ENCODE data around the gene LCLAT1. TPM values are rescaled to one million over a fixed set of nuclear protein-coding genes. Genes with fewer than 3 reads are reported as not detected.
A peak's percentile ranks its signal among the peaks of the same experiment; 100 is the strongest.

LCLAT1 gene
- polyA plus RNA-seq, 1 experiment = 25.2 TPM

- H3K4me3 ChIP-seq (ENCODE audit: low read depth, low read length) = no peak overlapping the region
- peak overlapping the region; percentile 75 for H3K27ac ChIP-seq (ENCODE audit: low read depth, low read length)
- no peak for TF ChIP-seq CTCF (IDR thresholded peaks at IDR 0.05; ENCODE audit: low read depth, low read length)
- H3K27me3 ChIP-seq (ENCODE audit: control insufficient read depth, insufficient read depth, low read length) = no peaks in the 10 kb centered on the region
- POLR2A ChIA-PET = interaction anchor here (1.0 to 2.2 kb wide), 4 partner anchors 9 to 110 kb away, joined by 3 to 11 read pairs (median 4); no protein-coding TSS in a partner anchor
- H3K9me3 ChIP-seq (ENCODE audit: control insufficient read depth, insufficient read depth, low read length) = no peaks in the 10 kb centered on the region
- CTCF ChIA-PET = interaction anchor here (1.4 to 1.7 kb wide), 3 partner anchors 238 to 308 kb away, joined by 3 to 9 read pairs (median 5); no protein-coding TSS in a partner anchor
- no peak for DNase-seq (ENCODE audit: low read depth, low spot score)
These were observed 43.3 kb upstream of the LCLAT1 start for GRCh38 chr2:30403592-30404312.

DNA sequence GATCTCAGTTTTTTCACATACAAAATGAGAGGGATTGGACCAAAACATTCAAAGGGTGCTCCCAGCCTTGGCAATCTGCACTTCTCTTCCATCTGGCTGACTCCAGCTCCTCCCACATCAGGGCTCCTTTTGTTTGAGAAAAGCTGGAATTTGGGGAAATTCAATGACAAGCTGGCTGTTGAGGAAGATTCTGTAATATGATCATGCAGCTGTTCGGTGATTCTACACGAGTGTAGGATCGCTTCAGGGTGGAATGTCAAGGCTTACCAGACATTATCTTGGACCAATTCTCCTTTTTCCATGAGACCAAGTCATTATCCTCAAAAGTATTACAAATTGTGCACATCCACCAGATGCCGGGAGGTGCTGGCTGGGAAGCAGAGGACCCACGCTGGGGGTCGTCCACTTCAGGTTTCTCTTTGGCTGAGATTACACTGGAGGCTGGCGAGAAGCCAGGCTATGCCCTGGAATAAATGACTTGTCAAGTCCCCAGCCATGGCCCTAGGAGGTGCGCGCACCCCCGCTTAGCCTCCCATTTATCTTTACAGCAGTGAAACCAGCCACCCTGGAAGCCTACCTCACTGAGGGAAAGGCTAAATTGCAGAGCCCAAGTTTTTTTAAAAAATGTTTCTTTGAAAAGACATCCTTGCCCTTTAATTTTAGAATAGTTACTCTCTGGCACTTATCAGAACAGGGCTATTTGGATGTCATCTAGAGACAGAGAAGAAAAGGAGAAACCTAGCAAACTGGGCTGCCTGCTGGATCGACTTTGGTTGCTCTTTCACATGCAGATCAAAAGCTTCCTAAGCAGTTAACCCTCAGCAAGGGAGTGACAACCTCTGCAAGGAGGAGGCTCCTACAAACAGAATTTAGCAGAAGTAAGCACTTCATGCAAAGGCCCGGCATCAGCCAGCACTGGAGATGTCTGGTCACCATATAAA is 42.5 kb upstream of the LCLAT1 start:
- Histone ChIP-seq H3K9me3 (ENCODE audit: control insufficient read depth, insufficient read depth, low read length) (no peaks in the 10 kb centered on the region), H3K4me3 (ENCODE audit: low read depth, low read length) (no peak overlapping the region), H3K27me3 (ENCODE audit: control insufficient read depth, insufficient read depth, low read length) (no peaks in the 10 kb centered on the region), H3K27ac (ENCODE audit: low read depth, low read length) (peak overlapping the region; percentile 77)
- ChIA-PET POLR2A (interaction anchor here (1.0 to 2.2 kb wide), 4 partner anchors 8 to 111 kb away, joined by 3 to 11 read pairs (median 4); no protein-coding TSS in a partner anchor), CTCF (interaction anchor here (1.1 to 1.6 kb wide), 2 partner anchors 36 to 307 kb away, joined by 3 to 5 read pairs; no protein-coding TSS in a partner anchor)
- no peak for TF ChIP-seq CTCF (IDR thresholded peaks at IDR 0.05; ENCODE audit: low read depth, low read length)
- no peak for DNase-seq (ENCODE audit: low read depth, low spot score)

GRCh38 chr2:30405260-30405605 is 41.8 kb upstream of the LCLAT1 start:
- no peak for TF ChIP-seq CTCF (IDR thresholded peaks at IDR 0.05; ENCODE audit: low read depth, low read length)
- H3K4me3 ChIP-seq (ENCODE audit: low read depth, low read length) = no peak overlapping the region
- DNase-seq (ENCODE audit: low read depth, low spot score) = no peak
- H3K27me3 ChIP-seq (ENCODE audit: control insufficient read depth, insufficient read depth, low read length) = no peaks in the 10 kb centered on the region
- H3K27ac ChIP-seq (ENCODE audit: low read depth, low read length) = peak overlapping the region; percentile 12
- ChIA-PET CTCF (interaction anchor here (1.1 to 1.6 kb wide), 2 partner anchors 36 to 306 kb away, joined by 3 to 5 read pairs; no protein-coding TSS in a partner anchor), POLR2A (interaction anchor here (2.2 kb wide), 1 partner anchor 104 kb away, joined by 11 read pairs; no protein-coding TSS in a partner anchor)
- H3K9me3 ChIP-seq (ENCODE audit: control insufficient read depth, insufficient read depth, low read length) = no peaks in the 10 kb centered on the region

GRCh38 chr2:30406853-30407252 is 40.2 kb upstream of the LCLAT1 start:
- Histone ChIP-seq H3K4me3 (ENCODE audit: low read depth, low read length) (no peak overlapping the region), H3K27ac (ENCODE audit: low read depth, low read length) (no peak overlapping the region), H3K27me3 (ENCODE audit: control insufficient read depth, insufficient read depth, low read length) (no peaks in the 10 kb centered on the region), H3K9me3 (ENCODE audit: control insufficient read depth, insufficient read depth, low read length) (no peaks in the 10 kb centered on the region)
- ChIA-PET POLR2A (interaction anchor here (1.0 to 1.1 kb wide), 2 partner anchors 15 to 39 kb away, joined by 3 to 12 read pairs; no protein-coding TSS in a partner anchor), CTCF (no interaction called here)
- DNase-seq (ENCODE audit: low read depth, low spot score) = no peak
- no peak for TF ChIP-seq CTCF (IDR thresholded peaks at IDR 0.05; ENCODE audit: low read depth, low read length)
